ENCODE results near the gene CXCL14. TPM values are rescaled to one million over a fixed set of nuclear protein-coding genes. Genes with fewer than 3 reads are reported as not detected.

Gene CXCL14
- total RNA-seq, 1 donor from 2014 or later = 184 TPM

DNA sequence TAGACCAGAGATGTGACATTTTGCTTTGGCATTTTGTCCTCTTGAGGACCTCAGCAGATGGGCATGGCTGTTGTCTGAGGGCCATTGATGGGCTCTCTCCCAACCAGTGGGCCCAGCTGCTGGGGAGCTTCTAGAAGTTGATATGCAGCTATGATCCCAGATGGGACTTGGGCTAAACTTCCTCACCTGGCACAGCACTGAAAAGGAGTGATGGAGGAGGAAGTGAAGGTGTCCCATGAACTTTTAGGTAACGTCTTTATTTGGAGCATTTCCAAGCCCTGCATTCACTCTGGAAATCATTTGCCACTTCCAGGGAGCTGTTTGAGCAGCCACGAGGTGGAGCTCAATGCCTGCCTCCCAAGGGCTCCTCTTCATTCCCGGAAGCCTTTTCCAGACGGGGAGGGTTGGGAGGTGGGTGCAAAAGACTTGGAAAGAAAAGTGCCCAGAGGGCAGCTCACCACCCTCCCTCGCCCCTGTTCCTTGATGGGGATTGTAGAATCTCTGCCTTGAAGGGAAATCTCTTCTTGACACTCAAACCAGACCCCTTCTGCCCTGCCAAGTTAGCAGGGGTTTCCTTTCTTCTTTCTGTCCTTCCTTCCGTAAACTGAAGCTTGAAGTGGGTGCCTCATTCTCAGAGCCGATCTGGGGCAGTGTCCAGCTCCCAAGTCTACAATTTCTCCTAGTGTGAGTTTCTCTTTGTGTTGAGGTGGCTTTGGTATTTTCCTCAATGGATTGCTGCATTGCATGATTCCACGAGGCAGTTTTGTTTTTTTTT, 24.9 kb downstream of the CXCL14 start:
- DNase-seq (ENCODE audit: low spot score) = no peak
- intact Hi-C loops (cut with DNase I) = loop anchor here (5.0 kb wide), 1 partner anchor 87 kb away; no protein-coding TSS in a partner anchor
- no peak for ATAC-seq

DNA sequence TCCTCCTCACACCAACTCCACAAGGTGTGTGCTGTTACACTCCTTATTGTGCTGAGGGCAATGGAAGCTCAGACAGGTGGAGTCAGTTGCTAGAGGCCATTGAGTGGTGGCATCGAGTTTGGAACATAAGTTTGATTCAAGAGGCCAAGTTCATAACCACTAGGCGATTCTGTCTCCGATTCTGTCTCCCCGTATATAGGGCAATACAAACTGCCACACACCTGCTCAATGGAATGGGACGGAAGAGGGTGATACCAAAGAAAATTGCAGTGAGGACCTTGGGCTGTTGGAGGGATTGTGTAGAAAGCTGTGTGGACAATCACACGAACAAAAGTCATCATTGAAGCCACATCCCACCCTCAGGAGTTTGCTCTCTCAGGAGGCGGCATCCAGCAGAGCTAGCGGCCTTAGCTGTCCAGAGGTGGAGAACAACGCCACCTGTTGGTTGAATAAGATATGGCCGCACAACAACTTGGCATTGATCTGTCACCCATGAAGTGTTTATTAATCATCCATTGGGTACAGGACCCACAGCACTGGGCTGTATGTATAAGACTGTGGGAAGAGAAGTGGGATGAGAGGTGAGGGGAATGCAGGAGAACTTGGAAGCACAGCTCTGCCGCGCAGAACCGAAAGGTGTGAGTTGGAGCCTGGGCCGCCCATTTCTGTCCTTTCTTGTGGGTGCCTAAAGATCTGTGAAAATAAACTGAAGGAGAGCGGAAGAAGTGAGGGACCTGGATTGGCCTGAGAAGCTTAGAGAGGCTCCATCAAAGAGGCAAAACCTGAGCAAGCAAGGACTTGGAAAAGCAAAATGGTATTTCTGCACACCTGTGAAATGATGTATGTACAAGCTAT, 27.0 kb downstream of the CXCL14 start:
- ATAC-seq (peak; percentile 80), DNase-seq (ENCODE audit: low spot score) (peak; percentile 79)
- intact Hi-C loops (cut with DNase I) = loop anchor here (5.0 kb wide), 1 partner anchor 85 kb away; no protein-coding TSS in a partner anchor

DNA sequence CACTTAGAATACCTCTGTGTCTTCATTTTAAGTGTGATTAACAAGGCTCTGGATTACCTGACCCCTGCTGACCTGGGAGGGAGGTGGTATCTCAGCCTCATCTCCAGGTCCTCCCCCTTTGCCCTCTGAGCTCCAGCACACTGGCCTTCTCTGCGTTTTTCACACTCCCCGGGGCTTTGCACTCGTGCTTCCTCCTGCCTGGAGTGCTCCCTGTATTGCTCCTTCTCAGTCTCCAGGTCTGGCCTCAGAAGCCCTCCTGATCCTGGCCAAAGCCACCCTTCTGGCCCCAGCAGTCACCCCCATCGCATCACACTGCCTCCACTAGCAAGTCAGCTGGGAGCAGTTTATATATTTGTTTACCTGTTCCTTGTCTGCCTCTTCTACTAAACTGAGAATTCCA, 29.4 kb downstream of the CXCL14 start:
- no peak for ATAC-seq
- intact Hi-C loops (cut with DNase I) = no loop called here
- DNase-seq (ENCODE audit: low spot score) = no peak

DNA sequence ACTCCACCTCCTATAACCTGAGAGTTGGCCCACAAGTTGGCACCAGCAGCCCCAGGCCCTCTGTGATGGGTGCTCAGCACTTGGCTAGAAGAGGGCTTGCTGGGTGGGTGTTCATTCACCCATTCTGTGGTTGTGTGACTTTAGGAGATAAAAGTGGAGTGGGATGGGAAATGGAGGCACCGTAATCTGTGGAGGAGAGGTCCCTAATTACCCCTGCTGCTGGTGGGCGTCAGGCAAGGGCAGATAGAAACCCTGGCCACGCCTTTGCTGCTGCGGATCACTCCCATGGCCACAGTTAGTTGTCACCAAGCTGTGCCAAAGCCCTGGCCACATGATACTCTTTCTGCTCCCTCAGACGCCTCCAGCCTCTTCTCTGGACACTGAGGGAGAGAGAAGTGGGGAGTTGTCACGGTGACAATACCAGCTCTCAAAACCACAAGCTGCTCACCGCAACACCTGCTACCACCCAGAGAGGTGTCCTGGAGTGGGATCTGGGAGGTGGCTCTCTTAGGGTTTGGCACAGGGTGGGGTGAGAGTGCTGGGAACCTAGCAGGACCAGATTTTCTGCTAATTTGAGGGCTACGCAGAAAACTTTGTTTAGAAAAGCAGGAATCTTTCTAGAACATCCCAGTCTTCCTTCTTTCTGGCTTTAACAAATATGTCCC, 31.1 kb downstream of the CXCL14 start:
- intact Hi-C loops (cut with DNase I) = no loop called here
- no peak for DNase-seq (ENCODE audit: low spot score)
- no peak for ATAC-seq

DNA sequence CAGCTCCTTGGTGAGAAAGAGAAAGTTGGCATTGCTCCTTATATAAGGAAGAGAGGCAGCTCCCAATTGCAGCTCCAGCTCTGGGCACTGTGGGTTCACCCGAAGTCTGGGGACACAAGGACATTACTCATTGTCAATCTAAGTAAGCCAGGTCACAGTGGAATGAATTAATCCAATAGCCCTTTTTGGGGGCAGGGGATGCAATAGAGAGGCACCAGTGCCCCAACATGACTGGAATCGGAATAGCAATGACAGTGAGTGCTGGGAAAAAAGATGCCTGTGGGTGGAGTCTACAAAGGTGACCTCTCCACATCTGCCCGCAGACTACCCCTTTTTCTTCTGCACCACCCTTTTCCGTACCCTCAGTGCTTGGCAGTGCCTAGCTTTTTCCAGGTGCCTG, 31.9 kb downstream of the CXCL14 start:
- intact Hi-C loops (cut with DNase I) = no loop called here
- DNase-seq (ENCODE audit: low spot score) = no peak
- no peak for ATAC-seq

DNA sequence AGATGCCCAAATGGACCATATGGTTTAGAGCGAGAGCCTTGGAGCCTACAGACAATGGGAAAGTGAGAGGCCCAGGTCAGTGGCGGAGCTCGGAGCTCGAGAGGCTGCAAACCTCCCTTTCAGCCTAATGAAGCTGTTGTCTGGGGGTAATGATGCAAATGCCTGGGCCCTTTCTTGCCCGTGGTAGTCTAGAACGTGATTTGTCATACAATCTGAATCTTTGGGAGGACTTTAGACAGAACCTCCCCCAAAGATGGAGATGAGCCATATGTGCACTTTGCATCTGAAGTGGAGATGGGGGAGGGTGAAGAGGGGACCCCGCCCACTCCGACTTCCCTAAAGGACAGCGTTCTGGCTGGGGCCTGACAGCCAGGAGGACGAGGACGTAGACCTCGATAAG, 32.7 kb downstream of the CXCL14 start:
- ATAC-seq (no peak), DNase-seq (ENCODE audit: low spot score) (no peak)
- intact Hi-C loops (cut with DNase I) = no loop called here

DNA sequence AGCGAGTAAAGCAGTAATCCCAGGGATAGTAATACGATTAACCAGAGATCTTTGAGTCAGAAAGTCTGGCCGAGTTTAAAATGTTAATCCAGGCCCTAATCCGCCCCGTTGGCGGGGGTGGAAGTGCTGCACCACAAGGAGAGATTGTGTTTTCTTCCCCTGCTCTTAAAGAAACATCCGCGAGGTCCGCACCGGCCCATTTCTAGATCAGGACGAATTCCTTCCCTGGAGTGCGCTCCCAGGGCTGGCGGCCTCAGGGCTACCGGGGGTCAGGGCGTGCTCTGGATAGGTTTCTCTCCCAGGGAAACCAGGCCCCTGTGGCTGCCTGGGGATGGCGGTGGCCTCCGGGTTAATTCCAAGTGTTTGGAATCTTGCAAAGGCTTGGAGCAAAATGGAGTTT, 33.7 kb downstream of the CXCL14 start:
- intact Hi-C loops (cut with DNase I) = no loop called here
- no peak for DNase-seq (ENCODE audit: low spot score)
- no peak for ATAC-seq

DNA sequence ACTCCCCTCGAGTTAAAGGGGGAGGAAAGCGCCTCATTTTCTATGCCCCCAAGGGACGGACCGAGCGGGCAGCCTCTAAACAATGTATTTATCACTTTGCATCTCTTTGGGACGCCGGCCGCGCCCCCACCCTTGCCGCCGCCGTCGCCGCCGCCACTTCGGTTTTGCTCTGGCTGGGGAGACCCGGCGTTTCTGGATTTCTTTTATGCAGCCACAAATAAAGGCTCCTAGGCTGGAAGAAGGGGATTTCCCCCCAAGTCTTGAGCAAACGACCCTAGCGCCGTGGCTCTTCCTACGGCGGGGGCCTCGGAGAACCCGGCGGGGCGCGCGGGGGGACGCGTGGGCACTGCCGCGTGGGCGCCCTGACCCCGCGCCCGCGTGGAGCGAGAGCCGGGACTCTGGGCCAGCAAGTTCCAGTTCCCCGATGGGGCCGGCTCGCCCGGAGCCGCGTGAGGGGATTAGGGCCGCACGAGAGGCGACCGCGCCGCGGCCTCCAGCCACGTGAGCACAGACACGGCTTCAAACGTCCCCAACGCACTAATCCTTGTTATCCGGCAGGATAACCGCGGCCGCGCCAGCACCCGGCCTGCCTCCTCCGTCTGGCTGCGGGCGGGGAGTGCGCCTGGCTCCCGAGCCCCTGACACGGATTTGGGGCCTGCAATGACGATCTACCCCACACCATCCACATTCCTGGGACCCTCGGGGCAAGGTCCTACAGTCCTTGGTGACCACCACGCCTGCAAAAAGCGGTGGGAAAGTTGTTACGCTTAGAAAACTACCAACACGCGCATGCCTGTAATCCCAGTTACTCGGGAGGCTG, 35.1 kb downstream of the CXCL14 start:
- intact Hi-C loops (cut with DNase I) = no loop called here
- DNase-seq (ENCODE audit: low spot score) (peak; percentile 64), ATAC-seq (peak; percentile 59)

DNA sequence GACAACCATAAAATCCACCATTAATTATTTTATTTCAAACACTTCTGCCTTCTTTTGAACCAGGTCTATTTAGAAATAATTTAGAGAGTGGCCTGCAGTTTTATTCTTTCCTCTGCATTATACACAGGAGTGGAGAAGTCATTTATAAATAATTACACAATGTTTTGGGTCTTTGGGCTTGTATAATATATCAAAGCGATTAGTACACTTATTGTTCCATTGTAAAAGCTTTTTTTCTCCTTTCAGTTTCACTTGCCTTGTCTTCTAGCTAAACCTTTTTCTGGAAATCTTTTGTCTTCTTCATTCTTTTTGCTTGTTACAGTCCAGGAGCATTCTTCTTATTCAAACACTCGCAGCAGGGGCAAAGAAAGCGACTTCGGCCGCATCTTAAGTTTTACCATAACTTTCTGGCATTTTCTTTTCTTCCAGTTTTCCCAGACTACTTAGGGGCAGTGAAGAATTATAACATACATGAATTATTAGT, 35.7 kb downstream of the CXCL14 start:
- no peak for ATAC-seq
- intact Hi-C loops (cut with DNase I) = no loop called here
- DNase-seq (ENCODE audit: low spot score) = no peak

DNA sequence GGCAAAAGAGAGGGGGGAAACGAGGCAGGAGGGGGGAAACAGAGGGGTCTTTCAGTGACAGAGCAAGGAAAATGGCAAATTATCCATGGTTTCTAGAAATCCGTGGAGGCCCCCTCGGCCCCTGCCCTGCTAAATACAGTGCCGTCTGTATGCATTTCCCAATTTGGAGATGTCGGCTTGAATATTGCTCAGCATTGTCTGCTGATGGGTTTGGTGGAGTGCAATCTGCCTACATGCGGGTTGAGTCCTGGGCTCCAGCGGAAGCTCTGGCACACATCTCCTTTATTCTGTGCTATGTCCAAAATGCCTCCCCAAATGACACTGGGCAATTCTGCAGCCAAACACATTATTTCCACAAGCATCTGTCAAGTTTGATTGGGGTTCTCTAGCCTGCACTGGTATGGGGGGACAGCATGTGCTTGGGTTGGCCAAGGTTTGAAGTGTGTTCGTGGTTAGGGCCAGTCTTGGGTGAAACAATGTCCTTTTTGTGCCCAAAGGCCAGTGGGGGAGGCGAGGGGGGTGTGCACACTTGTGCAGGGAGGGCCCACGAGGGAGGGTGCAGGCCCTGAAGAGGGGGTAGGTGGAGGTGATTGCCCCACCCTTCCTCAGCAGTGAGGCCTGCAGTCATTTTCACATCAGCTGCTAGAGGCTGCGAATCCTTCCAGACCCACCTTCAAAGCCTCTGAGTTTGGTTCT, 36.8 kb downstream of the CXCL14 start:
- ATAC-seq (no peak), DNase-seq (ENCODE audit: low spot score) (no peak)
- intact Hi-C loops (cut with DNase I) = no loop called here

DNA sequence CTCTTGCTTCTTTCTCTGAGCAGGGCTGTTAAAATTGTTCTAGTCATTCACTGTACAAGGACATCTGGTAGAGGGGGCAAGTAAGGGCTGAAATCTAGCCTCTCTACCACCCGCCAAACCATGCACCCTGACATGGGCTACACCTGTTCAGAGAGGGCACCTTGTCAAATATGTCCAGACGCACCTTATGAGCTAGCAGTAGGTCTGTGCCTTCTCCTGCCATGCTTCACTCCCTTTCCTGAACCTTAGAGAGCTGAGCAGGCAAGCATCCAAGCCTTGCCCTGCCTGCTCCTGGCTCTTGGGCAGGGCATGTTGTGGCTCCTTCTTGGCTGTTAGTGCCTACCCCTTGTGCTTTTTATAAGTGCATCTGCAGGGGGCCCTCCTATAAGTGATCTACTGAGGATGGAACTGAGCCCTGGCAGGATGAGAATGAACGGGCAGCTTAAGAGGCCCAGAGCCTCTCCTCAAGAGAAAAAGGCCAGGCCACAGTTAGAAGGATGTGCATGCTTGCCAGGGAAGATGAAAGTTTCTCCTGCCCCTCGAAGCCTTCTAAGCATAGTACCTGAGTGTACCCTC, 39.3 kb downstream of the CXCL14 start:
- intact Hi-C loops (cut with DNase I) = no loop called here
- DNase-seq (ENCODE audit: low spot score) (no peak), ATAC-seq (no peak)

DNA sequence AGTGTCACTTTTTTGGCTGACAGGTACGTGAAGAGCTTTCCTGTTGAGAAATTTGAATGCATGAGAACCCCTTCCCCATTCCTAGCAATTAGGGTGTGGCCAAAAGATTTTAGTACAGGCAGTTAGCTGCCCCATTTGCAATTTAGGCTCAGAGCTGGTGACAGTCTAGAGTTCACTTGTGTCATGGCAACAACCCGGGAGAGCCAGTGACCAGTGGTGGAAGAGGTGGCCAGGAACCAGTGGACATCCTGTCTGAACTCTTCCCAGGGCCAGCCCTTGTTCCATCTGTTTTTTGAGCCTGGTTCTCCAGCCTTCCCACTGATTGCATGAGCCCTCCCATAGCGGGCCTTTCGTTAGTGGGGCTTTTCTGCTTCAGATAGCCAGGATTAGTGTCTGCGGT, 40.5 kb downstream of the CXCL14 start:
- intact Hi-C loops (cut with DNase I) = no loop called here
- ATAC-seq = no peak
- DNase-seq (ENCODE audit: low spot score) = no peak

DNA sequence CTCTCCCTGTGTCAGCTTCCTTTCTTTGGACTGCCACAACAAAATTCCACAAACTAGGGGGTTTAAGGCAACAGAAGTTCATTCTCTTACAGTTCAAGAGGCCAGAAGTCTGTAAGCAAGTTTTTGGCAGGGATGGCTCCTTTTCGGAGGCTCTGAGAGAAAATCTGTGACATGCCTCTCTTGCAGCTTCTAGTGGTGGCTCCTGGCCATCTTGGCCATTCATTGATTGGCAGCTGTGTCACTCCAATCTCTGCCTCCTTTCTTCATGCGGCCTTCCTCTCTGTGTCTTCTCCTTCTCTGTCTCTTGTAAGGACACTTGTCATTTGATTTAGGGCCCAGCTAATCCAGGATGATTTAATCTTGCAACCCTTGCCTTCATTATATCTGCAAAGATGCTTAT, 41.0 kb downstream of the CXCL14 start:
- DNase-seq (ENCODE audit: low spot score) (no peak), ATAC-seq (no peak)
- intact Hi-C loops (cut with DNase I) = no loop called here

DNA sequence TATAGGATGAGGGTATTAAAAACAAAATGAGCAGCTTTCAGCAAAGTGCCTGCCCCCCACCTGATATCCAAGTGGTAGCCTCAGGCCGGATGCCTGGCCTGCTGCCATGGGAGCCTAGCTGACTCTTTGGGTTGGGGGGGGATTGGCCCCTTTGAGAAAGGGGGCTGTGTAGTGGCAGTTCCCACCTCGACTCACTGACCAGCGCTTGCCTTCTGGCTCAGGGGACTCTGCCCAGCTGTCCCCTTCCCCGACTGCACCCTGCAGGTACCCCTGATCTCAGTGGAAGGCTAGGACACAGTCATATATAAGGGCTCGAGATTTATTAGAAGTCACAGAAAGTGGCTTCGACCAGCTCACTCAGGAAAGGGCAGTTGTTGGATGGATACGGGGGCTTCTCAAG, 41.5 kb downstream of the CXCL14 start:
- ATAC-seq (no peak), DNase-seq (ENCODE audit: low spot score) (no peak)
- intact Hi-C loops (cut with DNase I) = no loop called here

DNA sequence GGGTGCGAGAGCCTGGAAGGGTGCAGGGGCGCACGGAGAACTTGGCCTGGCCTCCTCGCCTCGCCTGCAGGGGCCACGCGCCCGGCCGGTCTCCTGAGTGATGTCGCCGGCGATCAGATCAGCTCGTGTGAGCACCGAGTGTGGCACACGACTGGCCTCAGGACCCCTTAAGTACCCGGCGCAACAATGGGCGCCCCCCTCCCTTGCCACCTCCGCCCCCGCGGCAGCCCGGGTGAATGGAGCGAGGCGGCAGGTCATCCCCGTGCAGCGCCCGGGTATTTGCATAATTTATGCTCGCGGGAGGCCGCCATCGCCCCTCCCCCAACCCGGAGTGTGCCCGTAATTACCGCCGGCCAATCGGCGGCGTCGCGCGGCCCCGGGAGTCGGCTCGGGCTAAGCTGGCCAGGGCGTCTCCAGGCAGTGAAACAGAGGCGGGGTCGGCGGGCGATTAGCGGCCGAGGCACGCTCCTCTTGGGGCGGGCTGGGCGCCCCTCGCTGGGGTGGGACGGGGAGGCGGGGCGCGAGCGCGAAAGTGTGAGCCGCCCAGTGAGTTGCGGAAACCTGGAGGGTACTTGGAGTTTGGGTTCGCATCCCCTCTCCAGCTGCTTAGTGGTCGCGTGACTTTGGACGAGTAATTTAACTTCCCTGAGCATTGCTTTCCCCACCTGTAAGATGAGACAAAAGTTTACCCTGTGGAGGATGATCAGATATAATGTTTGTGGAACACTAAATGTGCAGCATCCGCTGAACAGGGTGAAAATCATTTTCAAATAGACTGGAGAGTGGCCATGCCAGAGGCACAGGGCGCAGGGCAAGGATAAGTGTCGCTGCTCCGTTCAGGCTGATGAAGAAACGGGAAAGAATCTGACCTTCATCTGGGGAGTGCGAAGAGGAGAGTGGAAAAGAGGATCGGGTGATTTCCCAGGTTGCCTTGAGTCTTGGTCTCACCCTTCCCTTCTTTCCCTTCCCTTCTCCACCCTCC, 42.7 kb downstream of the CXCL14 start, which contains the start of gene NEUROG1:
Gene NEUROG1, minus strand, starts transcription at position 145 of the 982 bp plus-strand sequence. CDS start 274 bp downstream, outside the sequence.
- intact Hi-C loops (cut with DNase I) = no loop called here
- ATAC-seq = no peak
- DNase-seq (ENCODE audit: low spot score) = no peak

DNA sequence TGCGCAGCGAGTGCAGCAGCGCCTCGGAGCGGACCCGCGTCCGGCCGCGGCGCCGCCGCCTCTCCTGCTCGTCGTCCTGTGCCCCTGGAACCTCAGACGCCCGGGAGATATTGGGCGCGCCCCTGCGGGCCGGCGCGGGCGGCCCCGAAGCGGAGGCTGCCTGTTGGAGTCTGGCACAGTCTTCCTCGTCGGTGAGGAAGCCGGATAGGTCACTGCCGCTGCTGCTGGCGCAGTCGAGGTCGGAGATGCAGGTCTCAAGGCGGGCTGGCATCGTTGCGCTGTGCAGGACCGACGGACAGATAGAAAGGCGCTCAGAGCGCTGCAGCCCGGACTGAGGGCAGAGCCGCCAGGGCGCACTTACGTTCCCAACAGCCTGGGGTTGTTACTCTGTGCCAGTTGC, 43.4 kb downstream of the CXCL14 start:
- no peak for DNase-seq (ENCODE audit: low spot score)
- ATAC-seq = no peak
- intact Hi-C loops (cut with DNase I) = no loop called here
